HepG2 (cell line): ENCODE results near the gene DNALI1.

Experiments used
- ASH2L ChIP-seq: fragments of 300-600, 200-600 bp; sonication (generic); IDR thresholded peaks from 2 replicates; pipeline ENCODE4 v1.7.0; 2017; ENCODE audit warnings: low read depth, mild to moderate bottlenecking, moderate library complexity, mixed read lengths, low read length; ENCODE audit not compliant: insufficient read length
- ATF5 ChIP-seq: sonication (generic); formaldehyde crosslinking; IDR thresholded peaks from 2 replicates; pipeline ENCODE4 v1.4.0; 2020; ENCODE audit warnings: mild to moderate bottlenecking, low read depth, missing genetic modification reagents
- CEBPB ChIP-seq: IDR thresholded peaks from 2 replicates; pipeline ENCODE4 v1.6.1; 2011; ENCODE audit warnings: low read depth, low read length, improper control_type of control experiment, borderline replicate concordance
- GABPA ChIP-seq, 2 experiments: IDR thresholded peaks; 2 replicates each; pipeline ENCODE4 v1.6.1; 2011 to 2016; ENCODE audit warnings: low read depth in 2 of 2, low read length in 1 of 2, missing biosample characterization in 1 of 2, missing genetic modification characterization in 1 of 2
- HDAC2 ChIP-seq: sonication (generic); formaldehyde crosslinking; IDR thresholded peaks from 2 replicates; pipeline ENCODE4 v1.4.0; 2020; ENCODE audit warnings: missing genetic modification reagents
- MAF1 ChIP-seq: sonication (generic); formaldehyde crosslinking; IDR thresholded peaks from 2 replicates; pipeline ENCODE4 v1.5.0; 2020; ENCODE audit warnings: missing genetic modification reagents, borderline replicate concordance
- NR2F2 ChIP-seq: IDR thresholded peaks from 2 replicates; pipeline ENCODE4 v1.6.1; 2012; ENCODE audit warnings: low read depth, inconsistent platforms, borderline replicate concordance
- TBX2 ChIP-seq: sonication (generic); formaldehyde crosslinking; IDR thresholded peaks from 2 replicates; pipeline ENCODE4 v1.5.0; 2020; ENCODE audit warnings: missing genetic modification reagents, mild to moderate bottlenecking, borderline replicate concordance
- TEAD2 ChIP-seq: sonication (generic); formaldehyde crosslinking; IDR thresholded peaks from 2 replicates; pipeline ENCODE4 v1.9.0; 2021; ENCODE audit warnings: missing genetic modification reagents
- ZBTB37 ChIP-seq: sonication (generic); formaldehyde crosslinking; IDR thresholded peaks from 2 replicates; pipeline ENCODE4 v1.4.0; 2020; ENCODE audit warnings: mild to moderate bottlenecking, missing genetic modification reagents
- ZNF12 ChIP-seq: sonication (generic); formaldehyde crosslinking; IDR thresholded peaks from 2 replicates; pipeline ENCODE4 v1.5.0; 2020; ENCODE audit warnings: missing genetic modification reagents
- TF ChIP-seq, protein P1 (sequence below): sonication (generic); formaldehyde crosslinking; IDR thresholded peaks from 2 replicates; pipeline ENCODE4 v1.5.0; 2020; ENCODE audit warnings: mild to moderate bottlenecking, missing genetic modification reagents, moderate library complexity
- TF ChIP-seq, protein P2 (sequence below), 2 experiments: sonication (generic) in 1 of 2; formaldehyde crosslinking in 1 of 2; IDR thresholded peaks; 2 replicates each; pipeline versions ENCODE4 v1.5.1 to v1.6.1; 2011 to 2020; ENCODE audit warnings: borderline replicate concordance in 1 of 2, low read depth in 1 of 2, low read length in 1 of 2, mild to moderate bottlenecking in 1 of 2, missing genetic modification reagents in 1 of 2, moderate library complexity in 1 of 2

GRCh38 chr1:37561133-37562132 is 4.7 kb downstream of the DNALI1 start:
- no peak for TF ChIP-seq TBX2 (CRISPR knock-in tag)
- TF ChIP-seq HDAC2 = 0 out of 2 replicates have a peak, but pooled peaks have one; percentile 18
- TF ChIP-seq ZNF12 (CRISPR knock-in tag) = no peak
- TF ChIP-seq ASH2L = peak; percentile 16
- no peak for TF ChIP-seq ATF5
- TF ChIP-seq TEAD2 = no peak
- TF ChIP-seq, protein P1, sequence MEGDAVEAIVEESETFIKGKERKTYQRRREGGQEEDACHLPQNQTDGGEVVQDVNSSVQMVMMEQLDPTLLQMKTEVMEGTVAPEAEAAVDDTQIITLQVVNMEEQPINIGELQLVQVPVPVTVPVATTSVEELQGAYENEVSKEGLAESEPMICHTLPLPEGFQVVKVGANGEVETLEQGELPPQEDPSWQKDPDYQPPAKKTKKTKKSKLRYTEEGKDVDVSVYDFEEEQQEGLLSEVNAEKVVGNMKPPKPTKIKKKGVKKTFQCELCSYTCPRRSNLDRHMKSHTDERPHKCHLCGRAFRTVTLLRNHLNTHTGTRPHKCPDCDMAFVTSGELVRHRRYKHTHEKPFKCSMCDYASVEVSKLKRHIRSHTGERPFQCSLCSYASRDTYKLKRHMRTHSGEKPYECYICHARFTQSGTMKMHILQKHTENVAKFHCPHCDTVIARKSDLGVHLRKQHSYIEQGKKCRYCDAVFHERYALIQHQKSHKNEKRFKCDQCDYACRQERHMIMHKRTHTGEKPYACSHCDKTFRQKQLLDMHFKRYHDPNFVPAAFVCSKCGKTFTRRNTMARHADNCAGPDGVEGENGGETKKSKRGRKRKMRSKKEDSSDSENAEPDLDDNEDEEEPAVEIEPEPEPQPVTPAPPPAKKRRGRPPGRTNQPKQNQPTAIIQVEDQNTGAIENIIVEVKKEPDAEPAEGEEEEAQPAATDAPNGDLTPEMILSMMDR = peak; percentile 79
- TF ChIP-seq MAF1 (CRISPR knock-in tag) = no peak
- TF ChIP-seq ZBTB37 (CRISPR knock-in tag) = no peak
- no peak for TF ChIP-seq CEBPB
- no peak for TF ChIP-seq NR2F2
- TF ChIP-seq GABPA (IDR thresholded peaks at IDR 0.05; ENCODE audit: low read depth, low read length) = no peak
- TF ChIP-seq GABPA (CRISPR knock-in tag; IDR thresholded peaks at IDR 0.05; ENCODE audit: low read depth) = no peak
- TF ChIP-seq, protein P2, sequence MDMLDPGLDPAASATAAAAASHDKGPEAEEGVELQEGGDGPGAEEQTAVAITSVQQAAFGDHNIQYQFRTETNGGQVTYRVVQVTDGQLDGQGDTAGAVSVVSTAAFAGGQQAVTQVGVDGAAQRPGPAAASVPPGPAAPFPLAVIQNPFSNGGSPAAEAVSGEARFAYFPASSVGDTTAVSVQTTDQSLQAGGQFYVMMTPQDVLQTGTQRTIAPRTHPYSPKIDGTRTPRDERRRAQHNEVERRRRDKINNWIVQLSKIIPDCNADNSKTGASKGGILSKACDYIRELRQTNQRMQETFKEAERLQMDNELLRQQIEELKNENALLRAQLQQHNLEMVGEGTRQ (IDR thresholded peaks at IDR 0.05; ENCODE audit: low read depth, low read length) = no peak
- TF ChIP-seq, protein P2 (CRISPR knock-in tag; IDR thresholded peaks at IDR 0.05; ENCODE audit: borderline replicate concordance) = no peak
